HG03378 (cell line): ENCODE results near the gene CALN1.

Experiments
- ATAC-seq: cut with Tn5 transposase; IDR thresholded peaks from one replicate; pipeline ENCODE4 v1.9.1; 2021; ENCODE audit warnings: mild to moderate bottlenecking, moderate library complexity; ENCODE audit not compliant: unreplicated experiment

The CALN1 gene

GRCh38 chr7:72055426-72055825 is 356.7 kb downstream of the CALN1 start:
- no peak for ATAC-seq

GRCh38 chr7:72053292-72053691 is 358.8 kb downstream of the CALN1 start:
- no peak for ATAC-seq

GRCh38 chr7:72048420-72048819 is 363.7 kb downstream of the CALN1 start:
- ATAC-seq: no peak

DNA sequence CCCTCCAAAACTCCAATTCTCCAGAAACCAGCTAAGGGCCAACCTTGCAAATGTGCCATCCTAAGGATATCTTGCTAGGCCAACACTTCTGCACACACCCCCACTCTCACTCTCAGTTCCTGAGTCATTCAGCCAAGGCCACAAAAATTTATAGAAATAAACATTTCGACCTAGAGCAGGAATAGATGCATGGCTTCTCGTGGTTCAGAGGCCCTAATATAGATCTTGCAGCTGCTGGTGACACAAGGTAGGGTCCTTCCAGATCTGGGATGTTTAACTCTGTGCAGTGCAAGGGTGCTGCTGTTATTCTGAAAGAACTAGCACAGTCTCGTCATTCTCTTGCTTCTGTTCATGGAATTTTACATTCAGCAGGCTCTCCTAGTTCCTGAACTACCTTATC is 369.3 kb downstream of the CALN1 start:
- no peak for ATAC-seq

GRCh38 chr7:72040641-72041040 is 371.5 kb downstream of the CALN1 start:
- no peak for ATAC-seq

GRCh38 chr7:72039460-72039859 is 372.7 kb downstream of the CALN1 start:
- no peak for ATAC-seq

DNA sequence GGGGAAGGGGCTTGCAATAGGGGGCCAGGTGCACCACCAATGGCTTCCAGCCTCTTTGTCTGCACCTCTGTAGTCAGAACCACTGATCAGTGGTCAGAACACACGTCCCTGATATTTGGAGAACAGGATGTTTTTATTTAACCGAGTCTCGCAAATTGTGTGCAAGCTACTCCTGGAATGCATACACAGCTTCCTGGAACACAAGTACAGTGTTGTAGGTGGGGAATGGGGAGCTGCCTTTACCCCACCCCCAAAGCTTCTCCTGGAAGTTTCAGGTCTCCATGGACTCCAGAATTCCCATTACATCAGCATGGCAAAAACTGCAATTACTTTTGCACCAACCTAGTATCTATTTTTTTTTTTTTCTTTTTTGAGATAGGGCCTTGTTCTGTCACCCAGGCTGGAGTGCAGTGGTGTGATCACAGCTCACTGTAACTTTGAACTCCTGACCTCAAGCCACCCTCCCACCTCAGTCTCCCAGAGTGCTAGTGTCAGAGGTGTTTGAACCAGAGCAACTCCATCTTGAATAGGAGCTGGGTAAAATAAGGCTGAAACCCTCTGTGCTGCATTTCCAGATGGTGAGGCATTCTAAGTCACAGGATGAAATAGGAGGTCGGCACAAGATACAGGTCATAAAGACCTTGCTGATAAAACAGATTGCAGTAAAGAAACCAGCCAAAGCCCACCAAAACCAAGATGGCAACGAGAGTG is 374.0 kb downstream of the CALN1 start:
- ATAC-seq: no peak

- no peak for ATAC-seq
These were observed 374.6 kb downstream of the CALN1 start for GRCh38 chr7:72037516-72037915.

GRCh38 chr7:72035266-72035665 is 376.9 kb downstream of the CALN1 start:
- ATAC-seq: no peak

GRCh38 chr7:72032934-72033333 is 379.2 kb downstream of the CALN1 start:
- ATAC-seq: no peak

- no peak for ATAC-seq
These were observed 381.0 kb downstream of the CALN1 start for GRCh38 chr7:72030994-72031667.

- no peak for ATAC-seq
These were observed 383.9 kb downstream of the CALN1 start for GRCh38 chr7:72028267-72028666.

DNA sequence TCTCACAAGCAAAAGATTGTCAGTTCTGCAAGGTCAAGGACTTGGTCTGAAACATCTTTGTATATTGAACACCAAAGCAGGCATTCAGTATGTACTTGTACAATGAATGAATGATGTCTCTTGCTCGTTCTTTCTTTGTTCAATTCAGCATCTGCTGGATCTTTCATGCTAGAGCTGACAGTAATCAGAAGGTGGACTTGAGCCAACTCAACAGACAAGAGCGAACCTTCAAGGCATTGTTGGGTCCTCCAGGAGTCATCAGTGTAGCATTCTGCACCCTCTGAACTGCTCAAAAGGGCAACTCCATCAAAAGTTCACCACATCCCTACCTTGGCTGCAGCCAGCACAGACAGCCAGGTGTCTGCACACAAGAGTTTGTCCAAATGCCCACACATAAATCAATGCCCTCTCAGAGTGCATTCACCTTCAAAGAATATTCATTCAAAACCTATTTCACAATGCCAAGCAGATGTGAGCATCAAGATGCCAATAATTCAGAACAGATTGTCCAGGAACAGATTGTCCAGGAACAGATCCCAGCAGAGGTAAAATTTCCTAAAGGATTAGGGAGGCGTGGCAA is 386.7 kb downstream of the CALN1 start:
- no peak for ATAC-seq

DNA sequence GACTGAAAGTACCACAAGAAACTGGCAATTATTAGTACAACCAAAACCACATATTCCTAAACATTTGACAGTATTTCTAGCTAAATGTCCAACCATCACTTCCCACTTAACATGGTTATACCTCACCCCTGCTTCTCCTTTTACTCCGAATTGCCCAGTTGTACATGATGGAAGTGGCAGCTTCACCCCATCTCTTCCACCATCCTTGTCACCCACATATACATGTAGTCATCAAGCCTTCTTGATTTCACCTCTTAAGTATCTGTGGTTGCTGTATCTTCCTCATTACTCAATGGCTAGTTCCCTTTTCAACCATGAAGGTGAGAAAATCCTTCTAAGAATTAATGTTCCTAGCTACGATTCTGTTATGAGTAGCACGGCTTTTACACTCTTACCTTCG is 388.2 kb downstream of the CALN1 start:
- ATAC-seq: no peak

GRCh38 chr7:72021716-72022115 is 390.4 kb downstream of the CALN1 start:
- no peak for ATAC-seq

DNA sequence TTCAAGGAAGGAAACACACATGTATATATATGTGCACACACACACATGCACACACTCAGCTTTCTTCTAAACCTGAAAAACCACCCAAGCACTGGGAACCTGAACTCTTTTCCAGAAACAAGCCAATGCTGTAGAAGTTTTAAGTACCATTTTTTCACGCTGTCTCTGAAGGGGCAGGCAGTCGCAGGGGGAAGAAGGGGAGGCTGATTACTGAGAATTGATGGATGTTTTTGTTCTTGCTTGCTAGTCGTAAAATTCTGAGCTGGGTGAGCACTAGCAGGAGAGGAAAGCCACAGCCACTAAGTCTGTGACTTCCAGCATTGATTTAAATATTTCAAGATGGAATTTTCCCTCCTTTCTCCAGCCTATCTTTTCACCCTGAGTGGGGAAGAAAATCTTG is 391.8 kb downstream of the CALN1 start:
- ATAC-seq: no peak

GRCh38 chr7:72019436-72019835 is 392.7 kb downstream of the CALN1 start:
- ATAC-seq: no peak

DNA sequence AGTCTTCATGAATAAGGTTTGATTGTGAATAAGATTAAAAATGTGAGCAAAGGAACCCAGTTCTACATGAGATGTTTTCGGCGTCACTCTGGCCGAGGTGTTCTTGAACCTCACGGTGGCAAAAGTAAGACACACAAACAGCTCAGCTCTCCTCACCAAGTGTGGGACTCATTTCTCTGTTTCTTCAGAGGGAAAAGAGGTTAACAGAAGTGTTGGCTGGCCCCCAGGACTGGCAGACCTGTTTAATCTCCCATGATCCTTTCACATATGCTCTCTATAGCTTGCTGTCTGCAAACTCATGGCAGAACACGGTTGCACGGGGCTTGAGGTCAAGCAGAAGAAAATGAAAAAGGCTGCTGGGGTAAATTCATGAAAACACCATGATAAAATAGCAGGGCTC is 394.4 kb downstream of the CALN1 start:
- no peak for ATAC-seq

DNA sequence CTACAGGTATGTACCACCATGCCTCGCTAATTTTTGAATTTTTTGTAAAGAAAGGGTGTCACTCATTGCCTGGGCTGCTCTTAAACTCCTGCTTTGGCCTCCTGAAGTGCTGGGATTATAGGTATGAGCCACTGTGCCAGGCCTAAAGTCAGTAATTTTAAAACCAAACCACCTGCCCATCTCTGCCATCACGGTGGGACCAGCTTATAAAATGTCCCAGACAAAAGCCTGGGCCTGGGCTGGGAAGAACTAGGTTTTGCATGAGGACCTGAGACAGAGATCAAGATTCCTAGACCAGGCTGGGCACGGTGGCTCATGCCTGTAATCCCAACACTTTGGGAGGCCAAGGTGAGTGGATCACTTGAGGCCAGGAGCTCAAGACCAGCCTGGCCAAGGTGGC is 395.6 kb downstream of the CALN1 start:
- ATAC-seq: no peak

DNA sequence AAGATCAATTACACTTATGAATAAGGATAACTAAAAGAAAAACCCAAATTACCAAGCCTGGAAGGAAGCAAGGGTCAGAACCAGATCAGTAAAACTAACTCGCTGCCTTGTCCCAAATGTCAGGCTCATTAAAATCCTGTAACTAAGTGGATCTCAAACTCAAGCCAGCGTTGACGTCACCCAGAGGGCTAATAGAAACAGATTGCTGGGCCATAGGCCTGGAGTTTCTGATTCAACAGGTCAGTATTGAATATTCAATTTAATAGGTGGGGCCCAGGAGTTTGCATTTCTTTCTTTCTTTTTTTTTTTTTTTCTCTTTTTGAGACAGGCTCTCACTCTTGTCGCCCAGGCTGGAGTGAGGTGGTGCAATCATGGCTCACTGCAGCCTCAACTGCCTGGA is 397.0 kb downstream of the CALN1 start:
- no peak for ATAC-seq

DNA sequence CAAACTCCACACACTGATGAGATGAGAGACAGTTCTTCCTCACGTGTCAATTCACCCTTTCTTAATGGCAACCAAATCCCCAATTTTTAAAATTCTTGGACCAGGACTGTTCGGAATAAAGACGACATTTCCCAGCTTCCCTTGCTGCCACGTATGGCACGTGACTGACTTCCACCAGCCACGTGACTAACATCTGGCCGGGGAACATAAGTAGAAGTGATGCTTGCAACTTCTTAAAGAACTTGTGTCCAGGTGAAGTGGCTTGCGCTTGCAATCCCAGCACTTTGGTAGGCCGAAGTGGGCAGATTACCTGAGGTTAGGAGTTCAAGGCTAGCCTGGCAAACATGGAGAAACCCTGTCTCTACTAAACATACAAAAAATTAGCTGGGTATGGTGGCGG is 405.1 kb downstream of the CALN1 start:
- ATAC-seq: no peak

DNA sequence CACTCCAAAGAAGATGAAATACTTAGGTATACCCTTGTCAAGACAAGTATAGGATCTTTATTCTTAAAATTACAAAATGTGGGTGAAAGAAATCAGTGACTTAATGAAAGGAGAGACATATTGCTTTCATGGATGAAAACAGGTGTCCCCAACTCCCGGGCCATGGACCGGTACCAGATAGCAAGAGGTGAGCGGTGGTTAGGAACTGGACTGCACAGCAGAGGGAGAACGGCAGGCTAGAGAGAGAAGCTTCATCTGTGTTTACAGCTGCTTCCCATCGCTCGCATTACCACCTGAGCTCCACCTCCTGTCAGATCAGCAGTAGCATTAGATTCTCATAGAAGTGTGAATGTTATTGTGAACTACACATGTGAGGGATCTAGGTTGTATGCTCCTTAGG is 408.9 kb downstream of the CALN1 start:
- no peak for ATAC-seq
